ENCODE results near the gene GADD45G.

Gene GADD45G

GRCh38 chr9:89630508-89630907 lies 25.7 kb downstream of the GADD45G start:
- no peak for DNase-seq (ENCODE audit: low read depth in 2 of 2)

DNA sequence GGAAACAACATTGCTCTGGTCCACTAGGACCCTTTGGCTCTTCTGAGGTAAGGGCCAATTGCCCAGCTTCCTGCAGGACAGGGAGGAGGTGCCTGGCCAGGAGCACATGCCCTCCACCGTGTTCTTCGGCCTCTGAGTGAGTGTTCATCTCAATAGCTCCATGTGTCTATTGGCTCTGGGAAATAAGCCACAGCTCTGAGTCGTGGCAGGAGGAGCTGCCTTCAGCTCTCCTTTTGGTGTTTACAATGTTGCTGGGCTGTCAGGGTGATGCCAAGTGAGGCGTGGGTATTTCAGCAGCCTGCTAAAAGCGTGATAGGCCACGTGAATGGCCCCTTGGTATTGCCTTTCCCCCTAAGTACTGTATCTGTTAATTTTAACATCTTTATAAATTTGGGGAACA lies 26.6 kb downstream of the GADD45G start:
- no peak for DNase-seq (ENCODE audit: low read depth in 2 of 2)

- no peak for DNase-seq (ENCODE audit: low read depth in 2 of 2)
Observed at GRCh38 chr9:89632192-89632733, 27.5 kb downstream of the GADD45G start.

- no peak for DNase-seq (ENCODE audit: low read depth in 2 of 2)
Observed at GRCh38 chr9:89632736-89633135, 27.9 kb downstream of the GADD45G start.

DNA sequence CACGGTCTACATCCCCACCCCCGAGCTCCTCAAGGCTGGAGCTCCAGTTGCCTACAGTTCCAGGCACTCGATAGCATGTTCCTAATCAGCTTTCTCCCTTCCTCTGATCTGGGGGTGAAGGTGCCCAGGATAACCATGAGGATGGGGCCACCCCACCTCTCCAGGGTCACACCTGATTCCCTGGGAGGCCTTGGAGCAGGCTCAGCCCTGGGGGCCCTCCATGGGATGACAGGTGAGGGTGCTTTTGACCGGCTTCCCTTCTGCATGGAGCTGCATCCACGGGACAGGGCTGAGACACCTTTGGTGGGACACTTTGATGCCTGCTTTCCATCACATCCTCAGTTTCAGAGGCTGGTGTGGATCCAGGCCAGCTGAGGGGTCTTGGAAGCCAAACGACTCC lies 28.6 kb downstream of the GADD45G start:
- DNase-seq (ENCODE audit: low read depth in 2 of 2), result no peak

DNA sequence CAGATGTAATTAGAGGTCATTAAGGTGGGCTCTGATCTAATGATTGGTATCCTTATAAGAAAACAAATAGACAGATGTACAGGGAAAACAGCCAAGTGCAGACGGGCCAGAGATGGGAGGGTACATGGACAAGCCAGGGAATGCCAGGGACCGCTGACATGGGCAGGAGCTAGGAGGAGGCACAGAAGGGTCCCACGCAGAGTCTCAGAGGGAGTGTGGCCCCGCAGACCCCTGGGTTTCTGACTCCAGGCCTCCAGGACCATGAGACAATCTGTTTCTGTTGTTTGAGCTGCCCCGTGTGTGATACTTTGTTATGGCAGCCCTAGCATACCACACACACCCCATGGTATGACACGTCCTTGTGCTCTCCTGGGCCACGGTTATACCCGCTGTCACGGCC lies 29.1 kb downstream of the GADD45G start:
- no peak for DNase-seq (ENCODE audit: low read depth in 2 of 2)

DNA sequence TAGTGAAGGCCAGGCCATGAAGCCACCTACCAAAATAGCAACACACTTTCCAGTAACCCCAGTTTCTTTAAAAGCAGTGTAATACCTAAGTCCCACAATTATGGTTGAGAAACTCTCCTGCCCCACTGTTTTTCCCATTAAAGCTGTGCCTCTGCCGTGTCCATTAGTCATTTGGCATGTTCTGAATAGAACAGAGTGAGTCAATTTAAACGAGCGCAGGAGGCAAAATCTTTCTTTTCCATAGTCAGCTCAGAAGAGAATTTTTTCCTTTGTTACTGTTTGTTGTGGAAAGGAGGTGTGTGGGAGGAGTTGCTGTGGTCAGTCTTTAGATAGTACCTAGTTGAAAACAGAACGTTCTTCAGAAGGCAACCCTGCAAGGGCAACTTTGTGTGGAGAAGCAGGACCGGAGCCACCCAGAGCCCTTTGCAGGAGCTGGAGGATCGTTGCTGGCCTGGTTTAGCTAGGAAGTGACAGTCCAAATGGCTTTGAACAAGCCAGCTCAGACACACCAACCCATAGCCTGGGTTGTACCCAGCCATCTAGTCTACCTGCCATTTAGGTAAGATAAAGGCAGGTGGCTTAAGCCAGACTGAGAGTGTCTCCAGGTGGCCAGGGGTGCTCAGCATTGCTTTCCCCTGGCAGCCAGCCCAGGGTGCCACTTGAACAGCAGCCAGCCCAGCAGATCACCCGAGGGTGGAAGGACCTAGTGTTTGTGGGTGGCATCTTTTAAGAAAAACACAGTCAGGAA lies 30.4 kb downstream of the GADD45G start:
- DNase-seq (ENCODE audit: low read depth in 2 of 2), result no peak

- DNase-seq (ENCODE audit: low read depth in 2 of 2), result no peak
Observed at GRCh38 chr9:89635816-89636215, 31.0 kb downstream of the GADD45G start.

DNA sequence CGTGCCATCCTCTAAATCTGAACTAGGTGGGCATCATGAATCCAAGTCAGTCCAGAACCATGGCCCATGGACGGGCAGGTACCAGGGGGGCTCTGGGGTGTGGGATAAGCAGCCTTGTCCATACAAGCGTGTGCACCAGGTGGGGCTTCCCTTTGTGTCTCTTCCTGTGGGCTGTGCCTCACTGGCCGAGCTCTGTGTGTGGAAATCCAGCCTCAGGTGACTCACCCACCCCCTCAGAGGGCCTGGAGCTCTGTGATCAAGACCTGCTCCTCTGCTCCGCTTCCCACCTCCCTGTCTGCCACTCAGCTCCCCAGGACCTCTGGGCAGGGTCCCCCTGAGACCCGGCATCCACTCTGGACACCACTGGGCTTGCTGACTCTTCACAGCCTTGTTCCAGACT lies 33.0 kb downstream of the GADD45G start:
- no peak for DNase-seq (ENCODE audit: low read depth in 2 of 2)

DNA sequence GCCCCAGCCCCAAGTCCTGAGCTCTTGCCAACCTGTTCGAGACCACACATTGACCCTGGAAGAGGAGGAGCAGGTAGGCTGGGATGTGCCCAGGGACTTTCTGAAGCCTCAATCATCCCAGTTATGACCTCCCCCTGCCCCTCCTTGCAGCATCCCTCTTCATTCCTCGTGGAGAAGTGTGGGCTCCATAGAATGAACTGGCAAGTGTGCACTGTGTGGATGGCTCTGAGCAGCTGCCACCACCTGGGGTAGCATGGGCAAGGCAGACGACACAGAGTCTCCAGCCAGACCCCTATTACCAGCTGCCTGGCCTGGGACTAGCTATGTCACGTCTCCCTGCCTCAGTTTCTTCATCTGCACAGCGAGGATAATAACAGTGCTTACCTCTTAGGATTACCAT lies 33.5 kb downstream of the GADD45G start:
- DNase-seq (ENCODE audit: low read depth in 2 of 2), result no peak

- no peak for DNase-seq (ENCODE audit: low read depth in 2 of 2)
Observed at GRCh38 chr9:89638893-89639292, 34.1 kb downstream of the GADD45G start.

DNA sequence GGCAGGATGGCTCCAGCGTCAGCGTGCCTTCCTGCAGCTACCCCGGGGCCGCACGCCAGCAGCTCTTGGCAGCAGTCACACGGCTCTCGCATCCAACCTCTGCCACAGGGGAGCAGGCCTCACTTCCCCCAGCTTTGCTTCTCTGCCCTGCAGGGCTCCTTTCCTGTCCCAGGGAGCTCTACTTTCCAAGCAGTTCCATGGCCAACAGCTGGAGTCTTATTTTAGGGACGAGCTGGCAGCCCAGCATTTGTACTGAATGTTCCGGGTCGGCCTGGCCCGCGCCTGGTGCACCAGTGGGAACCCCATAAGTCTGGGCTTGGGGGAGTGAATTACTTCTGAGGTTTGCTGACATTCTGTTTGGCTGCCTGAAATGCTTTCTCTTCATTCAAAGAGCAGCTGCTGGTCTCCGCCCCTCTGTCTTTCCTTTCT lies 34.6 kb downstream of the GADD45G start:
- no peak for DNase-seq (ENCODE audit: low read depth in 2 of 2)

GRCh38 chr9:89639961-89640360 lies 35.1 kb downstream of the GADD45G start:
- DNase-seq (ENCODE audit: low read depth in 2 of 2), result no peak

DNA sequence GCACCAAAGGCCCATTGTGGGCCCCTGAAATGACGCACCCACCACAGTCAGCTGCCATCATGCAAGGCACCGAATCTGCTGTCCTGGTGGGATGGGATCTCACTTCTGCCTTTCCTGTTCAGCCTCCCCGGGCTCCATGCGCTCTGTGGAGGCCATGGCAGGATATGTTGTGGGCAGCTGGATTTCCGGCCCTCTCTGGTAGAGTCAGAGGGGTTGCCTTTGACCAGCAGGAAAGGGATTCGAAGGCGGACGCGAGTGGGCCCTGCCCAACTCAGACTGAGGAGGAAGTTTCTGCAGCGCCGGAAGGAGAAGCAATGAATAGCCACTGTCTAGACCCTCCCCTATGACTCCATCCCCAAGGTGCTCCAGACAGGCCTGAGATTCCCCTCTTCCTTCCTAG lies 35.5 kb downstream of the GADD45G start:
- no peak for DNase-seq (ENCODE audit: low read depth in 2 of 2)

DNA sequence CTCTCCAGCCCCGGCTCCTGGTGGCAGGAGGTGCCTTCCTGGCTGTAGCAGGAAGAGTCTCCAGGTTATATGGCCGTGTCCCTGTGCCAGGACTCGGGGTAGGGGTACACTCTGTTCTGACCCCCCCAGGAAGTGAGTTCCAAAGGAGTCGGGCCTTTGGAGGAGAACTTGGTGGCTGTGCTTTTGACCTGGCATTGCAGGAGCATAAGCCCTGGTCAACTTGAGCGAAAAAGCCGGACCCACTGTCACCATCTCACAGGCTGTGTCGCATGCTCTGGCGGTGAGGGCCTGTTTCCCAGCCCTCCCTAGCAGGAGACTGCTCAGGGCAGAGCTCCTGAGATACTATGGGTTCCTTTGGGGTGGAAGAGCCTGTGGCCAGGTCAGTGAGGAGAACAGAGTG lies 36.0 kb downstream of the GADD45G start:
- no peak for DNase-seq (ENCODE audit: low read depth in 2 of 2)

GRCh38 chr9:89641980-89642379 lies 37.2 kb downstream of the GADD45G start:
- no peak for DNase-seq (ENCODE audit: low read depth in 2 of 2)

DNA sequence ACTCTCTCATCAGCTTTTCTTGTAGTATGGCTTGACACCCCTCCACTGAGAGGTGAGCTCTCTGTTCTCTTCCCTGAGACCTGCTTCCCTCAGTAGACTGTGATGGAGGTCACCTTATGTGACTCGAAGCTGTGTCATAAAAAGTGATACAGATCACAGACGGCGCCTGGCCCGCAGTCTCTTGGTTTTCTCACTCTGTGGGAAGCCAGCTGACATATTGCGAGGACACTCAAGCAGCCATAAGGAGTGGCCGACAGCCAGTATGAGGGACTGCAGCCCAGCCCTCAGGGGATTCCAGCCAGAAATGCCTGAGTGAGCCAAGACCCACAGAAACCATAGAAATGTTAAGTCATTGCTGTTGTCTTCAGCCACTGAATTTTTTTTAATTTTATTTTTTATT lies 38.0 kb downstream of the GADD45G start:
- no peak for DNase-seq (ENCODE audit: low read depth in 2 of 2)

DNA sequence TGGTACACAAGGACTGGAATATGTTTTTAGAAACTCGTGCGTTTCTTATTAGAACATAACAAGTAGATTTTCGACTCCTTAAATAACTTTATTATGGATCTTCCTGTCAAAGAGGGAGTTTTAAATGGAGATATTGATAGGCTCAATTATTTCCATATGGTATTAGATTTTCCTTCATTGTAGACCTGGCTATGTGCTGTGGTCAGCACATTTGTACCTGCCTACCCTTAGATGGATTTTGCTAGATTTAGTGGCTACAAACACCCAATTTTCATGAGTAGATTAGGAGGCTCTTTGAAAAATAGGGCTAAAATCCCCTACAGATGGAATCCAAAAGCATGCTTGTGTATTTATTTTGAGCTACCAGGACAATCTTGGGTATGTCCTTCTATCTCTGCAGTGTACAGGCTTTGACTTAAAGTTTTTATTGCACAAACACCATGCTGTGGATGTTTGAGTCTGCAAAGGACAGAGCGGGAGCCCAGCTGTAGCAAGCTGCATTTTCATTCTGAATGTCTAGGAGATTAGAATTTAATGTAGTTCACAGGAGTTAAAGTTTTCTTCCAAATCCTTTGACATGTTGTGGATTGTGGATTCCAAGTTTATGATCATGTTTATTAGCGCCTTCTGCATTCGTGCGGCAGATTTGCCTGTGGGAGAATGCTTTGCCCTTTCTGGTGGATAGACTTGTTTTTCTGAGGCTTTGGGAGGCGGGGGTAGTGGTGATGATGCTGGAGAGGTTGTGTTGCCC lies 41.6 kb downstream of the GADD45G start:
- DNase-seq (ENCODE audit: low read depth in 2 of 2), result no peak

- DNase-seq (ENCODE audit: low read depth in 2 of 2), result no peak
Observed at GRCh38 chr9:89647366-89648128, 42.7 kb downstream of the GADD45G start.

DNA sequence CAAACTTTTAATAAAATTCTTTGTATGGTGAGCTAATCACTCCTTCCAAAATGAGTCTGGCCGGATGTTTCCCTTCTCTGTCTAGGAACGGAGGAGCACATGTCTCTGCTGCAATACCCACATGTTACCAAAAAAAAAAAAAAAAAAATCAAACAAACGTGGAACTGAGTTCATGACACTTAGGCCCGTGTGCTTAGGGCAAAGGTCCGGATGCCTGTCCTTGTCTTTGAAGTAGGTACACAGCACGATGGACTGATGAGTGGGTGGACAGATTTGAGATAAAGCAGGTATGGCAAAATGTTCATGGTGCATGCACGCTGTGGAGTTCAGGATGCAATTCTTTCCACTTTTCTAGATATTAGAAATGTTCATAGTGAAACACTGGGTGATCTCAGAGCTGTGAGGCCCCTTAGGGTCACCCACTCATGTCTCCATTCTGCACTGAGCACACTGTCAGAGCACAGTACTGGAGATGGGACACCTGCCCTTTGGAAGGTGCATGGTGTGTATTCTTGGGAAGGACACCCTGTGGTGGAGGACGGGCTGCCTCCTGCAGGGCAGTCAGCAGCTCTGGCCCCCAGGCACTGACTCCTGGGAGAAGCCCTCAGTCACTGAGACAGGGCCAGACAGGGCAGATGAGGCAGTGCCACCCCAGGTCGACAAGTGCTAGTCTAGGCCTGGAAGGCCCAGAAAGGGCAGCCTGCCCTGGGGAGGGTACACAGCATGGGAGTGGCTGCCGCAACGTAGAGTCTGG lies 43.6 kb downstream of the GADD45G start:
- DNase-seq (ENCODE audit: low read depth in 2 of 2), result no peak

DNA sequence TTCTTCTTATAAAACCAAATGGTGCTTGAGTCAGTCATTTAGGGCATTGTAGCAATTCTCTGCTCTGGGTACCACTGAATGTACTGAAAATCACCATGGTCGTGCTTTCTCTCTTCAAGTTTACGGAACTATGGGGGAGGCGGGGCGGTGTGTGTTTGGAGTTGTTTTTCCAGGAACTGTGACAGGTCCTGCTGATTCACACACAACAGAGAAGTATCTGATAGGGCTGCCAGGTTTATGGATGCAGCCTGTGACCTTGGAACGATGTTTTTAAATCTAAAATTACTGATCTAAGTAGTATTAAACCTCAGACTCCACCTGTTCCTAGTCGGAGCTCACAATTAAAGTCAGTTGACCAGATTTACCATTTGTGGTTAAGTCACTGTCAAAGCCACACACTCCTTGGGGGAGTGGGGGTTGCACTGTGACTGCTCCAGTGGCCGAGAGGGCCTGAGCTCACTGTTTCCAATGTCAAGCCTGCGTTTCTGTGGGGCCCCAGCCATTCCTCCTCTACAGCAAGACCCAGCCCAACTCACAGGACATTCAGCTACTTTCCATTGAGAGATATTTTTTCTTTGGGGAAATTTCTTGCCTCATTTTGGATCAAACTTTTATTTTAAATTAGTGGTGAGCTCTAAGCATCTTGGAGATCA lies 44.4 kb downstream of the GADD45G start:
- DNase-seq (ENCODE audit: low read depth in 2 of 2), result no peak
